HepG2 (cell line): ENCODE results near the gene DNAJC4. TPM values are rescaled to one million over a fixed set of nuclear protein-coding genes. Genes with fewer than 3 reads are reported as not detected.

Experiments
- AKNA ChIP-seq: sonication (generic); formaldehyde crosslinking; IDR thresholded peaks from 2 replicates; pipeline ENCODE4 v1.4.0; 2020; ENCODE audit warnings: missing genetic modification reagents, borderline replicate concordance
- HDAC6 ChIP-seq: fragments of 200-600 bp; sonication (generic); IDR thresholded peaks from 2 replicates; pipeline ENCODE4 v1.7.0; 2017; ENCODE audit warnings: mild to moderate bottlenecking, antibody characterized with exemption, low read length, low read depth
- ISL2 ChIP-seq: sonication (generic); formaldehyde crosslinking; IDR thresholded peaks from 2 replicates; pipeline ENCODE4 v1.5.0; 2020; ENCODE audit warnings: missing genetic modification reagents
- KDM4B ChIP-seq: sonication (generic); formaldehyde crosslinking; IDR thresholded peaks from 2 replicates; pipeline ENCODE4 v1.4.0; 2020; ENCODE audit warnings: missing genetic modification reagents
- KIAA2018 ChIP-seq: sonication (generic); formaldehyde crosslinking; IDR thresholded peaks from 2 replicates; pipeline ENCODE4 v1.5.0; 2020; ENCODE audit warnings: mild to moderate bottlenecking, missing genetic modification reagents, borderline replicate concordance
- KLF9 ChIP-seq: IDR thresholded peaks from 2 replicates; pipeline ENCODE4 v1.6.1; 2016; ENCODE audit warnings: low read depth
- NKX3-1 ChIP-seq: sonication (generic); formaldehyde crosslinking; IDR thresholded peaks from 2 replicates; pipeline ENCODE4 v1.5.0; 2020; ENCODE audit warnings: missing genetic modification reagents
- SP4 ChIP-seq: sonication (generic); formaldehyde crosslinking; IDR thresholded peaks from 2 replicates; pipeline ENCODE4 v1.8.1; 2023; ENCODE audit warnings: mild to moderate bottlenecking, missing genetic modification reagents
- U2AF2 ChIP-seq: fragments of 200-400 bp; formaldehyde crosslinking; IDR thresholded peaks from 2 replicates; pipeline ENCODE4 v1.6.1; 2017; ENCODE audit warnings: low read depth, mild to moderate bottlenecking, low read length
- ZBTB10 ChIP-seq: sonication (generic); formaldehyde crosslinking; IDR thresholded peaks from 2 replicates; pipeline ENCODE4 v1.4.0; 2020; ENCODE audit warnings: missing genetic modification reagents, borderline replicate concordance
- ZNF101 ChIP-seq: sonication (generic); formaldehyde crosslinking; IDR thresholded peaks from 2 replicates; pipeline ENCODE4 v1.4.0; 2020; ENCODE audit warnings: mild to moderate bottlenecking, low read depth, missing genetic modification reagents, borderline replicate concordance
- ZNF354B ChIP-seq: sonication (generic); formaldehyde crosslinking; IDR thresholded peaks from 2 replicates; pipeline ENCODE4 v1.8.0; 2022; ENCODE audit warnings: mild to moderate bottlenecking, missing genetic modification reagents
- ZNF7 ChIP-seq: IDR thresholded peaks from 2 replicates; pipeline ENCODE4 v1.6.1; 2016; ENCODE audit warnings: missing biosample characterization, missing genetic modification reagents
- ZNF816 ChIP-seq: sonication (generic); formaldehyde crosslinking; IDR thresholded peaks from 2 replicates; pipeline ENCODE4 v1.8.0; 2022; ENCODE audit warnings: missing genetic modification reagents, mild to moderate bottlenecking, borderline replicate concordance
- polyA plus RNA-seq, 8 experiments: library from polyadenylated mRNA; depleted of rRNA in 3 of 8; stranded (reverse) in 7 of 8; unstranded in 1 of 8; fragments of >200 nt; fragmentation: Illumina TruSeq in 4 of 8; extraction: Trizol in 4 of 8; gene quantifications; 2 replicates each; pipeline versions ENCODE4 v1.2.1 to v1.2.3, GENCODE V29; 2011 to 2016; ENCODE audit warnings: low read depth in 4 of 8, missing spikeins in 1 of 8, mixed read lengths in 1 of 8; ENCODE audit not compliant: insufficient read depth in 1 of 8
- total RNA-seq, 5 experiments: library from RNA; depleted of rRNA; stranded (reverse); fragments of >200 nt; fragmentation: Illumina TruSeq; extraction: Trizol; gene quantifications; 2 replicates each; pipeline ENCODE4 v1.2.3, GENCODE V29; 2016; ENCODE audit warnings: low read depth in 1 of 5

Gene DNAJC4
- total and polyA plus RNA-seq, 2 of the 13 experiments (the other 11 are each of a cell fraction or from before 2014, with no cell fraction given), result 10.3 to 60.8 TPM

GRCh38 chr11:64269540-64270220 is 39.3 kb downstream of the DNAJC4 start (continued):
- TF ChIP-seq KIAA2018 (CRISPR knock-in tag), result no peak
- no peak for TF ChIP-seq HDAC6
- TF ChIP-seq AKNA (CRISPR knock-in tag), result no peak
- peak; percentile 29 for TF ChIP-seq ISL2 (CRISPR knock-in tag)
- TF ChIP-seq NKX3-1 (CRISPR knock-in tag), result peak; percentile 69; the same call in 1 of the 2 replicates
- 0 out of 2 replicates have a peak, but pooled peaks have one; percentile 68 for TF ChIP-seq KLF9 (CRISPR knock-in tag)
- no peak for TF ChIP-seq ZNF354B (CRISPR knock-in tag)
- peak; percentile 30 for TF ChIP-seq KDM4B (CRISPR knock-in tag)
- TF ChIP-seq ZBTB10 (CRISPR knock-in tag), result no peak
- TF ChIP-seq ZNF7 (CRISPR knock-in tag), result no peak
- no peak for TF ChIP-seq ZNF101 (CRISPR knock-in tag)
- TF ChIP-seq ZNF816, result no peak
- TF ChIP-seq SP4, result peak; percentile 95
- TF ChIP-seq U2AF2, result no peak
